ENCODE results near the gene MUC2.

DNA sequence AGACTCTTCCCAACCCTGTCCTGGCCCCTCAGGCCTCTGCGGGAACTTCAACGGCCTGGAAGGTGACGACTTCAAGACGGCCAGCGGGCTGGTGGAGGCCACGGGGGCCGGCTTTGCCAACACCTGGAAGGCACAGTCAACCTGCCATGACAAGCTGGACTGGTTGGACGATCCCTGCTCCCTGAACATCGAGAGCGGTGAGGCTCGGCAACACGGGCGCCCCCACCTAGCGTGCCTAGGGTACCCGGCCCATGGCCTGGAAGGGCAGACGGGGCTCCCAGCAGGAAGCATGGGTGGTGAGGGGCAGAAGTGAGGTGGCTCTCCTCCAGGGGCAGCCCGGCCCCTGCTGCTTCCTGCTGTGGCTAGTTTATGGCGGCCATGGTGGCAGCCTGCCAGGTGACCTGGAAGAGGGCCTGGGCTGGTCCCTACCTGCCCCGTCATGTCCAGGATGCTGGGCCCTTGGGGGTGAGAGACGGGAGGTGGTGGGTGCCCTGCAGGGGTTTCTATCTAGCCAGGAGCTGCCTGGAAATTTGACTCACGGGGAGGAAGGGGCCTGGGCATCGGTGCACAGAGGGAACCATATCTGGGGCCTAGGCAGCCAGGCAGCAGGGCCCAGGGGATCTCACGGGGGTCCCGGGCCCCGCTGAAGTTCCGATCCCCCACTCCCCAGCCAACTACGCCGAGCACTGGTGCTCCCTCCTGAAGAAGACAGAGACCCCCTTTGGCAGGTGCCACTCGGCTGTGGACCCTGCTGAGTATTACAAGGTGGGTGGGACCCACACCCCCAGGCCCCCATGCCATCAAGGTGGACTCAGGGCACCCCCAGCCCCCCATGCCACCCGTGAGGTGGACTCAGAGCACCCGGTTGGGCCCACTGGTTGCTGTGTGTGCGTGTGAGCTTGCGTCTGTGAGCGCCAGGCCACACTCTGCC, 9.2 kb downstream of the MUC2 start:
- TF ChIP-seq POLR2AphosphoS5 (IDR thresholded peaks at IDR 0.05; ENCODE audit: low read depth) (no peak), EZH2phosphoT487 (IDR thresholded peaks at IDR 0.05; ENCODE audit: unreplicated experiment) (no peak), JUNB (IDR thresholded peaks at IDR 0.05; ENCODE audit: unreplicated experiment) (no peak), CREB1 (CRISPR knock-in tag; IDR thresholded peaks at IDR 0.05; ENCODE audit: low read depth) (no peak), EZH2 (IDR thresholded peaks at IDR 0.05; ENCODE audit: low read depth, unreplicated experiment) (no peak)
- TF ChIP-seq, protein P1, sequence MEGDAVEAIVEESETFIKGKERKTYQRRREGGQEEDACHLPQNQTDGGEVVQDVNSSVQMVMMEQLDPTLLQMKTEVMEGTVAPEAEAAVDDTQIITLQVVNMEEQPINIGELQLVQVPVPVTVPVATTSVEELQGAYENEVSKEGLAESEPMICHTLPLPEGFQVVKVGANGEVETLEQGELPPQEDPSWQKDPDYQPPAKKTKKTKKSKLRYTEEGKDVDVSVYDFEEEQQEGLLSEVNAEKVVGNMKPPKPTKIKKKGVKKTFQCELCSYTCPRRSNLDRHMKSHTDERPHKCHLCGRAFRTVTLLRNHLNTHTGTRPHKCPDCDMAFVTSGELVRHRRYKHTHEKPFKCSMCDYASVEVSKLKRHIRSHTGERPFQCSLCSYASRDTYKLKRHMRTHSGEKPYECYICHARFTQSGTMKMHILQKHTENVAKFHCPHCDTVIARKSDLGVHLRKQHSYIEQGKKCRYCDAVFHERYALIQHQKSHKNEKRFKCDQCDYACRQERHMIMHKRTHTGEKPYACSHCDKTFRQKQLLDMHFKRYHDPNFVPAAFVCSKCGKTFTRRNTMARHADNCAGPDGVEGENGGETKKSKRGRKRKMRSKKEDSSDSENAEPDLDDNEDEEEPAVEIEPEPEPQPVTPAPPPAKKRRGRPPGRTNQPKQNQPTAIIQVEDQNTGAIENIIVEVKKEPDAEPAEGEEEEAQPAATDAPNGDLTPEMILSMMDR (conservative IDR thresholded peaks at IDR 0.05; ENCODE audit: low read depth in 2 of 2): no peak
